H9 (cell line): ENCODE measurements around the gene MAST2. TPM values are rescaled to one million over a fixed set of nuclear protein-coding genes. Genes with fewer than 3 reads are reported as not detected.

ENCODE experiments used
- DNase-seq: peaks from one replicate; pipeline ENCODE4 v3.0.0-alpha.2; 2017
- H2AFZ ChIP-seq: one replicate; pipeline ENCODE4 v1.6.1; 2013; ENCODE audit warnings: mild to moderate bottlenecking, low read length, control low read depth, moderate library complexity
- H2AK5ac ChIP-seq: 2 replicates; pipeline ENCODE4 v1.6.1; 2013; ENCODE audit warnings: low read length, control low read depth, mixed read lengths; ENCODE audit not compliant: insufficient read length
- H2BK120ac ChIP-seq: one replicate; pipeline ENCODE4 v1.6.1; 2013; ENCODE audit warnings: low read depth, mild to moderate bottlenecking, low read length, control low read depth, inconsistent platforms; ENCODE audit not compliant: poor library complexity, severe bottlenecking
- H2BK12ac ChIP-seq: 2 replicates; pipeline ENCODE4 v1.6.1; 2013; ENCODE audit warnings: low read length, control low read depth, mixed read lengths, low read depth; ENCODE audit not compliant: insufficient read length
- H2BK15ac ChIP-seq: 2 replicates; pipeline ENCODE4 v1.6.1; 2013; ENCODE audit warnings: low read depth, low read length, control low read depth
- H2BK20ac ChIP-seq: one replicate; pipeline ENCODE4 v1.6.1; 2013; ENCODE audit warnings: low read depth, mild to moderate bottlenecking, low read length, control low read depth, inconsistent platforms; ENCODE audit not compliant: poor library complexity, severe bottlenecking
- H2BK5ac ChIP-seq: 2 replicates; pipeline ENCODE4 v1.6.1; 2013; ENCODE audit warnings: low read length, control low read depth, mixed read lengths; ENCODE audit not compliant: insufficient read length
- H3K14ac ChIP-seq: 2 replicates; pipeline ENCODE4 v1.6.1; 2013; ENCODE audit warnings: low read length, control low read depth; ENCODE audit not compliant: insufficient read depth
- H3K18ac ChIP-seq: 2 replicates; pipeline ENCODE4 v1.6.1; 2013; ENCODE audit warnings: low read depth, mild to moderate bottlenecking, mixed read lengths, low read length, control low read depth; ENCODE audit not compliant: insufficient read length
- H3K23ac ChIP-seq: 2 replicates; pipeline ENCODE4 v1.6.1; 2013; ENCODE audit warnings: low read length, control low read depth, mixed read lengths, low read depth; ENCODE audit not compliant: insufficient read length
- H3K23me2 ChIP-seq: 2 replicates; pipeline ENCODE4 v1.6.1; 2013; ENCODE audit warnings: low read depth, mild to moderate bottlenecking, mixed read lengths, low read length, control low read depth; ENCODE audit not compliant: insufficient read length, poor library complexity, severe bottlenecking
- H3K27ac ChIP-seq: 2 replicates; pipeline ENCODE4 v1.5.1; 2013; ENCODE audit warnings: low read length, control low read depth, mixed read lengths, low read depth; ENCODE audit not compliant: insufficient read length
- H3K27me3 ChIP-seq: 2 replicates; pipeline ENCODE4 v1.6.1; 2013; ENCODE audit warnings: low read length, control low read depth, inconsistent platforms; ENCODE audit not compliant: insufficient read depth
- H3K4ac ChIP-seq: 2 replicates; pipeline ENCODE4 v1.6.1; 2013; ENCODE audit warnings: low read depth, mild to moderate bottlenecking, control low read depth, inconsistent platforms, low read length, moderate library complexity
- H3K4me1 ChIP-seq: 2 replicates; pipeline ENCODE4 v1.6.1; 2013; ENCODE audit warnings: low read length, control low read depth, inconsistent platforms; ENCODE audit not compliant: insufficient read depth
- H3K4me2 ChIP-seq: 2 replicates; pipeline ENCODE4 v1.6.1; 2013; ENCODE audit warnings: low read length, control low read depth, mixed read lengths; ENCODE audit not compliant: insufficient read length, insufficient read depth
- H3K56ac ChIP-seq: 2 replicates; pipeline ENCODE4 v1.6.1; 2013; ENCODE audit warnings: low read depth, mild to moderate bottlenecking, mixed read lengths, low read length, control low read depth; ENCODE audit not compliant: insufficient read length
- H3K79me1 ChIP-seq: 2 replicates; pipeline ENCODE4 v1.6.1; 2013; ENCODE audit warnings: low read depth, mild to moderate bottlenecking, moderate library complexity, low read length, control low read depth, inconsistent platforms; ENCODE audit not compliant: insufficient read depth, poor library complexity, severe bottlenecking
- H3K79me2 ChIP-seq: 2 replicates; pipeline ENCODE4 v1.6.1; 2013; ENCODE audit warnings: low read length, control low read depth, inconsistent platforms; ENCODE audit not compliant: insufficient read depth
- H3K9ac ChIP-seq: 2 replicates; pipeline ENCODE4 v1.6.1; 2013; ENCODE audit warnings: low read length, control low read depth, mixed read lengths; ENCODE audit not compliant: insufficient read length; ENCODE audit errors: extremely low read depth
- H3K9me3 ChIP-seq: one replicate; pipeline ENCODE4 v1.6.1; 2013; ENCODE audit warnings: low read depth, low read length, inconsistent platforms; ENCODE audit not compliant: control insufficient read depth
- H3T11ph ChIP-seq: one replicate; pipeline ENCODE4 v1.6.1; 2013; ENCODE audit warnings: mild to moderate bottlenecking, low read length, control low read depth, inconsistent platforms
- H4K20me1 ChIP-seq: one replicate; pipeline ENCODE4 v1.6.1; 2013; ENCODE audit not compliant: control insufficient read depth, insufficient read length, insufficient read depth
- H4K5ac ChIP-seq: 2 replicates; pipeline ENCODE4 v1.6.1; 2013; ENCODE audit warnings: low read depth, mild to moderate bottlenecking, mixed read lengths, low read length, control low read depth; ENCODE audit not compliant: insufficient read length
- H4K8ac ChIP-seq: replicated peaks from 2 replicates; pipeline ENCODE4 v1.6.1; 2013; ENCODE audit warnings: low read length, control low read depth, mixed read lengths, low read depth; ENCODE audit not compliant: insufficient read length
- H4K91ac ChIP-seq: 2 replicates; pipeline ENCODE4 v1.6.1; 2013; ENCODE audit warnings: low read depth, mild to moderate bottlenecking, moderate library complexity, mixed read lengths, low read length, control low read depth; ENCODE audit not compliant: insufficient read length
- H3K27ac Mint-ChIP-seq, 3 experiments: 2 replicates in 2 of 3; 3 replicates in 1 of 3; pipeline ENCODE4 v1.8.0; 2020 to 2021; ENCODE audit warnings: mixed read lengths in 3 of 3, mild to moderate bottlenecking in 1 of 3, moderate library complexity in 1 of 3
- H3K27me3 Mint-ChIP-seq: 2 replicates; pipeline ENCODE4 v1.8.0; 2021; ENCODE audit warnings: low read depth, mild to moderate bottlenecking, moderate library complexity, mixed read lengths
- H3K36me3 Mint-ChIP-seq, 3 experiments: 2 replicates in 2 of 3; 3 replicates in 1 of 3; pipeline ENCODE4 v1.8.0; 2020 to 2021; ENCODE audit warnings: low read depth in 3 of 3, mixed read lengths in 3 of 3; ENCODE audit not compliant: insufficient read depth in 1 of 3
- H3K4me1 Mint-ChIP-seq, 2 experiments: 2 replicates each; pipeline ENCODE4 v1.8.0; 2020; ENCODE audit warnings: mixed read lengths in 2 of 2
- H3K4me3 Mint-ChIP-seq, 2 experiments: 2 replicates in 1 of 2; 3 replicates in 1 of 2; pipeline ENCODE4 v1.8.0; 2020 to 2021; ENCODE audit warnings: mild to moderate bottlenecking in 2 of 2, mixed read lengths in 2 of 2, moderate library complexity in 1 of 2
- H3K9me3 Mint-ChIP-seq, 2 experiments: 2 replicates in 1 of 2; 3 replicates in 1 of 2; pipeline ENCODE4 v1.8.0; 2020; ENCODE audit warnings: mild to moderate bottlenecking in 2 of 2, mixed read lengths in 2 of 2, moderate library complexity in 1 of 2
- WGBS: extraction: QIAGEN DNeasy Blood & Tissue Kit; methylation state at CpG from one replicate; pipeline ENCODE4 v1.1.7; 2013; ENCODE audit warnings: missing lambda C conversion rate, low lambda C conversion rate, mixed read lengths; ENCODE audit not compliant: insufficient read length; ENCODE audit errors: extremely low coverage; 5-methylcytosine and 5-hydroxymethylcytosine counted together
- total RNA-seq: library from RNA; stranded (reverse); gene quantifications from 2 replicates; pipeline ENCODE4 v1.2.1, GENCODE V29; 2021
- TF ChIP-seq, protein P1 (sequence below): fragments of 200-600 bp; sonication (generic); conservative IDR thresholded peaks from 3 replicates; pipeline ENCODE4 v1.8.0; 2021; ENCODE audit warnings: antibody characterized with exemption, mild to moderate bottlenecking

MAST2 gene
- total RNA-seq, 1 experiment from 2014 or later = 28.8 TPM

GRCh38 chr1:46081206-46081605, 277.8 kb downstream of the MAST2 start:
- Mint-ChIP-seq H3K4me3 (no peak overlapping the region), H3K27me3 (no peaks in the 10 kb centered on the region), H3K36me3 (0 out of 7 replicates have a peak, but pooled peaks cover 0 to 2% (median 0%) of the 10 kb centered on the region in 3 experiments), H3K9me3 (no peaks in the 10 kb centered on the region), H3K27ac (no peak overlapping the region; a peak in 1 of 7 replicates), H3K4me1 (no peaks in the 10 kb centered on the region)
- Histone ChIP-seq H3K4me1 (no peaks in the 10 kb centered on the region), H2BK20ac (no peak overlapping the region), H3K14ac (no peak overlapping the region), H2BK120ac (no peak overlapping the region), H3K4me2 (no peak overlapping the region), H3K79me1 (no peaks in the 10 kb centered on the region), H3K79me2 (no peaks in the 10 kb centered on the region), H3K23ac (no peak overlapping the region), H3K27ac (no peak overlapping the region), H4K5ac (no peak overlapping the region), H3K4ac (no peak overlapping the region), H2AFZ (no peak overlapping the region), H2BK5ac (no peak overlapping the region), H3K27me3 (no peaks in the 10 kb centered on the region), H3K23me2 (no peaks in the 10 kb centered on the region), H4K91ac (no peak overlapping the region), H3K18ac (no peak overlapping the region), H4K8ac (no peak overlapping the region), H2BK12ac (no peak overlapping the region), H4K20me1 (no peaks in the 10 kb centered on the region), H3K9ac (no peak overlapping the region), H3K9me3 (no peaks in the 10 kb centered on the region), H2BK15ac (no peak overlapping the region), H3T11ph (no peak overlapping the region), H2AK5ac (no peak overlapping the region), H3K56ac (no peak overlapping the region)
- WGBS = no CpG with 5 or more reads among the region's 7 CpGs
- TF ChIP-seq, protein P1, sequence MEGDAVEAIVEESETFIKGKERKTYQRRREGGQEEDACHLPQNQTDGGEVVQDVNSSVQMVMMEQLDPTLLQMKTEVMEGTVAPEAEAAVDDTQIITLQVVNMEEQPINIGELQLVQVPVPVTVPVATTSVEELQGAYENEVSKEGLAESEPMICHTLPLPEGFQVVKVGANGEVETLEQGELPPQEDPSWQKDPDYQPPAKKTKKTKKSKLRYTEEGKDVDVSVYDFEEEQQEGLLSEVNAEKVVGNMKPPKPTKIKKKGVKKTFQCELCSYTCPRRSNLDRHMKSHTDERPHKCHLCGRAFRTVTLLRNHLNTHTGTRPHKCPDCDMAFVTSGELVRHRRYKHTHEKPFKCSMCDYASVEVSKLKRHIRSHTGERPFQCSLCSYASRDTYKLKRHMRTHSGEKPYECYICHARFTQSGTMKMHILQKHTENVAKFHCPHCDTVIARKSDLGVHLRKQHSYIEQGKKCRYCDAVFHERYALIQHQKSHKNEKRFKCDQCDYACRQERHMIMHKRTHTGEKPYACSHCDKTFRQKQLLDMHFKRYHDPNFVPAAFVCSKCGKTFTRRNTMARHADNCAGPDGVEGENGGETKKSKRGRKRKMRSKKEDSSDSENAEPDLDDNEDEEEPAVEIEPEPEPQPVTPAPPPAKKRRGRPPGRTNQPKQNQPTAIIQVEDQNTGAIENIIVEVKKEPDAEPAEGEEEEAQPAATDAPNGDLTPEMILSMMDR = no peak
- no peak for DNase-seq
